CD14-positive monocyte (primary cell): ENCODE measurements around the gene UVRAG. TPM values are rescaled to one million over a fixed set of nuclear protein-coding genes. Genes with fewer than 3 reads are reported as not detected.

ENCODE experiments used
- DNase-seq, 3 donors: peaks; one replicate each; pipeline ENCODE4 v3.0.0-alpha.2; 2011 to 2022
- H2AFZ ChIP-seq: 2 replicates; pipeline ENCODE4 v1.6.0; 2012; ENCODE audit warnings: mild to moderate bottlenecking, low read depth, low read length, inconsistent platforms; ENCODE audit not compliant: insufficient read depth, poor library complexity, severe bottlenecking
- H3K27ac ChIP-seq, 2 donors: 1 replicate in 1 of 2; 2 replicates in 1 of 2; pipeline ENCODE4 v1.5.1; 2012 to 2013; ENCODE audit warnings: low read length in 2 of 2, control low read depth in 1 of 2, inconsistent platforms in 1 of 2, low read depth in 1 of 2, mild to moderate bottlenecking in 1 of 2
- H3K27me3 ChIP-seq, 2 donors: one replicate each; pipeline versions ENCODE4 v1.6.0 to v1.6.1; 2011 to 2013; ENCODE audit warnings: low read length in 2 of 2; ENCODE audit not compliant: control insufficient read depth in 2 of 2, insufficient read depth in 2 of 2
- H3K36me3 ChIP-seq, 2 donors: replicated peaks in 1 of 2; 1 replicate in 1 of 2; 2 replicates in 1 of 2; pipeline versions ENCODE4 v1.5.1 to v1.6.1; 2012 to 2013; ENCODE audit warnings: low read length in 2 of 2, control low read depth in 1 of 2, inconsistent platforms in 1 of 2, mild to moderate bottlenecking in 1 of 2; ENCODE audit not compliant: insufficient read depth in 2 of 2, control insufficient read depth in 1 of 2
- H3K4me1 ChIP-seq, 2 donors: 1 replicate in 1 of 2; 2 replicates in 1 of 2; pipeline versions ENCODE4 v1.5.1 to v1.6.1; 2012 to 2013; ENCODE audit warnings: low read length in 2 of 2, control low read depth in 1 of 2, inconsistent platforms in 1 of 2, mild to moderate bottlenecking in 1 of 2, moderate library complexity in 1 of 2; ENCODE audit not compliant: insufficient read depth in 2 of 2, control insufficient read depth in 1 of 2
- H3K4me2 ChIP-seq: replicated peaks from 2 replicates; pipeline ENCODE3; 2012; ENCODE audit warnings: low read length, moderate library complexity, mild to moderate bottlenecking; ENCODE audit not compliant: poor library complexity, severe bottlenecking; ENCODE audit errors: extremely low read depth
- H3K4me3 ChIP-seq, 3 experiments: fragments of 200-600 bp in 1 of 3; sonication (generic) in 1 of 3; replicated peaks in 1 of 3; 1 replicate in 2 of 3; 2 replicates in 1 of 3; pipeline ENCODE4 v1.5.1; 2011 to 2013; ENCODE audit warnings: low read length in 3 of 3, mild to moderate bottlenecking in 3 of 3, control low read depth in 2 of 3, low read depth in 2 of 3, inconsistent platforms in 1 of 3, moderate library complexity in 1 of 3
- H3K79me2 ChIP-seq: 2 replicates; pipeline ENCODE4 v1.6.0; 2012; ENCODE audit warnings: mild to moderate bottlenecking, control low read depth, inconsistent platforms, low read length, moderate library complexity; ENCODE audit not compliant: insufficient read depth
- H3K9ac ChIP-seq: 2 replicates; pipeline ENCODE4 v1.6.0; 2017; ENCODE audit warnings: low read length, mild to moderate bottlenecking; ENCODE audit not compliant: insufficient read depth, poor library complexity, severe bottlenecking
- H3K9me3 ChIP-seq, 2 donors: replicated peaks in 1 of 2; 1 replicate in 1 of 2; 2 replicates in 1 of 2; pipeline versions ENCODE4 v1.5.1 to v1.6.1; 2012 to 2013; ENCODE audit warnings: low read length in 2 of 2, control low read depth in 1 of 2; ENCODE audit not compliant: control insufficient read depth in 1 of 2, insufficient read depth in 1 of 2
- H4K20me1 ChIP-seq: 2 replicates; pipeline ENCODE4 v1.6.0; 2012; ENCODE audit warnings: mild to moderate bottlenecking, low read length, control low read depth, moderate library complexity; ENCODE audit not compliant: insufficient read depth
- H3K27ac Mint-ChIP-seq, 7 donors: one replicate each; pipeline ENCODE4 v1.8.0; 2020; ENCODE audit warnings: mild to moderate bottlenecking in 7 of 7, mixed read lengths in 7 of 7, moderate library complexity in 6 of 7, inconsistent platforms in 2 of 7
- H3K27me3 Mint-ChIP-seq, 3 donors: one replicate each; pipeline ENCODE4 v1.8.0; 2021 to 2022; ENCODE audit warnings: low read depth in 3 of 3, mild to moderate bottlenecking in 3 of 3, mixed read lengths in 3 of 3, moderate library complexity in 3 of 3, inconsistent platforms in 1 of 3
- H3K36me3 Mint-ChIP-seq, 2 donors: one replicate each; pipeline ENCODE4 v1.8.0; 2020; ENCODE audit warnings: mixed read lengths in 2 of 2, inconsistent platforms in 1 of 2, mild to moderate bottlenecking in 1 of 2
- H3K4me1 Mint-ChIP-seq: one replicate; pipeline ENCODE4 v1.8.0; 2020; ENCODE audit warnings: mild to moderate bottlenecking, mixed read lengths
- H3K4me3 Mint-ChIP-seq, 2 donors: one replicate each; pipeline ENCODE4 v1.8.0; 2020; ENCODE audit warnings: mild to moderate bottlenecking in 2 of 2, mixed read lengths in 2 of 2, moderate library complexity in 1 of 2
- H3K9me3 Mint-ChIP-seq, 7 donors: one replicate each; pipeline ENCODE4 v1.8.0; 2020 to 2022; ENCODE audit warnings: mixed read lengths in 7 of 7, mild to moderate bottlenecking in 6 of 7, moderate library complexity in 6 of 7, inconsistent platforms in 2 of 7
- CTCF ChIP-seq: fragments of 200-600 bp; IDR thresholded peaks from one replicate; pipeline ENCODE4 v1.8.0; 2022; ENCODE audit warnings: antibody characterized with exemption, mild to moderate bottlenecking
- WGBS: methylation state at CpG from one replicate; pipeline ENCODE4 v1.1.5; 2013; ENCODE audit warnings: missing lambda C conversion rate; ENCODE audit not compliant: insufficient coverage; 5-methylcytosine and 5-hydroxymethylcytosine counted together
- intact Hi-C, 2 donors: fragments of 100-400 bp; cut with micrococcal nuclease; formaldehyde crosslinking; loops; one replicate each; pipeline versions ENCODE4 v1.15.0 to v1.15.1; 2023
- polyA plus RNA-seq, 3 donors: library from polyadenylated mRNA; depleted of rRNA in 1 of 3; unstranded in 2 of 3; stranded (reverse) in 1 of 3; fragments of 300-500 nt in 2 of 3; fragments of >200 nt in 1 of 3; fragmentation: Illumina TruSeq in 2 of 3; gene quantifications; 1 replicate in 2 of 3; 2 replicates in 1 of 3; pipeline ENCODE4 v1.2.3, GENCODE V29; 2012 to 2021

The UVRAG gene
- polyA plus RNA-seq, 3 donors, result 13.7 to 20.5 (median 20.0) TPM

- H3K9me3 ChIP-seq, result no peaks in the 10 kb centered on the region
- H3K4me3 ChIP-seq, result no peak overlapping the region
- intact Hi-C loops, result no loop called here
- H3K4me1 Mint-ChIP-seq, result no peaks in the 10 kb centered on the region
- H3K36me3 Mint-ChIP-seq, result no peaks in the 10 kb centered on the region
- H3K79me2 ChIP-seq, result no peaks in the 10 kb centered on the region
- DNase-seq, result no peak
- H3K27me3 ChIP-seq, result no peaks in the 10 kb centered on the region
- H3K36me3 ChIP-seq, result no peaks in the 10 kb centered on the region
- H3K27me3 Mint-ChIP-seq, result peaks cover 0 to 3% (median 0%) of the 10 kb centered on the region in 3 donors
- no peak overlapping the region for H3K27ac ChIP-seq
- H3K4me1 ChIP-seq, result no peaks in the 10 kb centered on the region
- no peak overlapping the region for H2AFZ ChIP-seq
- TF ChIP-seq CTCF, result no peak
- H4K20me1 ChIP-seq, result no peaks in the 10 kb centered on the region
- no peak overlapping the region for H3K4me3 Mint-ChIP-seq
- H3K27ac Mint-ChIP-seq, result no peak overlapping the region
- no peak overlapping the region for H3K9ac ChIP-seq
- H3K4me2 ChIP-seq, result no peak overlapping the region
- 92% methylated on average over 12 of the region's 13 CpGs for WGBS
- H3K9me3 Mint-ChIP-seq, result no peaks in the 10 kb centered on the region
Observed at GRCh38 chr11:76179147-76179546, 364.1 kb downstream of the UVRAG start.

GRCh38 chr11:76181371-76181770 is 366.4 kb downstream of the UVRAG start:
- H3K27me3 Mint-ChIP-seq, result peaks cover 0 to 3% (median 2%) of the 10 kb centered on the region in 3 donors

More at GRCh38 chr11:76181371-76181770, 366.4 kb downstream of the UVRAG start:
- intact Hi-C loops, result no loop called here
- Histone ChIP-seq H3K27ac (no peak overlapping the region), H3K4me2 (no peak overlapping the region), H3K36me3 (no peaks in the 10 kb centered on the region), H3K79me2 (no peaks in the 10 kb centered on the region), H3K9ac (no peak overlapping the region), H2AFZ (no peak overlapping the region), H3K27me3 (no peaks in the 10 kb centered on the region), H4K20me1 (no peaks in the 10 kb centered on the region), H3K9me3 (no peaks in the 10 kb centered on the region), H3K4me3 (no peak overlapping the region), H3K4me1 (no peaks in the 10 kb centered on the region)
- Mint-ChIP-seq H3K36me3 (no peaks in the 10 kb centered on the region), H3K9me3 (no peaks in the 10 kb centered on the region), H3K27ac (no peak overlapping the region), H3K4me1 (peaks cover 6% of the 10 kb centered on the region), H3K4me3 (no peak overlapping the region)
- TF ChIP-seq CTCF, result no peak
- no peak for DNase-seq
- WGBS, result 100% methylated on average over 10 of the region's 15 CpGs
